ENCODE measurements around the gene GSPT1. TPM values are rescaled to one million over a fixed set of nuclear protein-coding genes. Genes with fewer than 3 reads are reported as not detected.
A peak's percentile ranks its signal among the peaks of the same experiment; 100 is the strongest.

The GSPT1 gene
- total and polyA plus RNA-seq, 2 donors (not counting 1 experiment from before 2014, with no cell fraction given), result 20.6 to 72.6 TPM

DNA sequence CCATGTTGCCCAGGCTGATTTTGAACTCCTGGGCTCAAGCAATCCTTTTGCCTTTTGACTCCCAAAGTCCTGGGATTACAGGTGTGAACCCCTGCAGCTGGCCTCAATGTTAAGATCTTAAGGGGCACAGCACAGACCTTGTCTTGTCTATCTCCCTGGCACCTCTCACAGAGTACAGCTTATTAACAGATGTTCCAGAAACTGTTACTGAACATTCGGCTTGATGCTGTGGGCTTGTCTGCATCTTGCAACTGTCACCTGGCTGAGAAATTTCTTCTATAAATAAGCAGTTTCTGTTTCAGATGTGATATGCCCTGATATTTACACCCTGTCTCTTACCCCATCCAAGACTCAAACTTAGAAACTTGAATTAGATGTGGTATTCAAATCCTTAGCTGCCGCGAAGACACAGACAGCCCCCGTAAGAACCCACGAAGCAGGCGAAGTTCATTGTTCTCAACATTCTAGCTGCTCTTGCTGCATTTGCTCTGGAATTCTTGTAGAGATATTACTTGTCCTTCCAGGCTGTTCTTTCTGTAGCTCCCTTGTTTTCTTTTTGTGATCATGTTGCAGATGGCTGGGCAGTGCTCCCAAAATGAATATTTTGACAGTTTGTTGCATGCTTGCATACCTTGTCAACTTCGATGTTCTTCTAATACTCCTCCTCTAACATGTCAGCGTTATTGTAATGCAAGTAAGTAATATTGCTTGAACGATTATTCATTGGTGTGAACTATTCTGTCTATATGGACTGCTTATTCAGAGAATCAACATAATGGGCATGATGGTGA, 49.2 kb upstream of the GSPT1 start, which contains the start of gene TNFRSF17:
Gene TNFRSF17, plus strand, starts transcription at position 450 of the 791 bp plus-strand sequence. Its CDS starts 115 bp downstream, at position 565.
- DNase-seq, result peak; percentile 58
- H3K27ac Mint-ChIP-seq, result peak within 1 kb of the TSS; percentile 97
- Histone ChIP-seq H3K27me3 (replicated peaks in 1 of 4; ENCODE audit: control extremely low read depth in 1 of 4, control insufficient read depth in 3 of 4, insufficient read depth in 4 of 4, low read length in 3 of 4) (no peaks in the 10 kb centered on the region), H3K4me2 (replicated peaks; ENCODE audit: low read depth, low read length, poor library complexity, severe bottlenecking) (peak within 1 kb of the TSS; percentile 68), H3K79me2 (ENCODE audit: control insufficient read depth, insufficient read depth, low read length) (peaks cover 55% of the 10 kb centered on the region), H4K20me1 (ENCODE audit: control insufficient read depth, insufficient read depth, low read length, poor library complexity, severe bottlenecking) (no peaks in the 10 kb centered on the region), H3K4me3 (ENCODE audit: control extremely low read depth in 1 of 5, extremely low read depth in 1 of 5, insufficient read depth in 1 of 5, low read depth in 2 of 5, low read length in 4 of 5) (peak within 1 kb of the TSS in 4 of 5 experiments; percentile 25 to 65 (median 51)), H3K9me3 (ENCODE audit: control extremely low read depth in 1 of 3, control insufficient read depth in 2 of 3, insufficient read depth in 1 of 3, low read length in 2 of 3) (no peaks in the 10 kb centered on the region), H3K4me1 (ENCODE audit: control insufficient read depth in 2 of 2, insufficient read depth in 2 of 2, low read length in 2 of 2) (peaks cover 51 to 83% of the 10 kb centered on the region in 2 donors), H3K9ac (ENCODE audit: low read length) (peak within 1 kb of the TSS; percentile 49), H2AFZ (ENCODE audit: insufficient read depth, low read depth, low read length, poor library complexity, severe bottlenecking) (peak within 1 kb of the TSS; percentile 77), H3K36me3 (replicated peaks in 1 of 2; ENCODE audit: control extremely low read depth in 1 of 2, control insufficient read depth in 1 of 2, extremely low read depth in 1 of 2, insufficient read depth in 2 of 2, low read length in 1 of 2) (peaks cover 0 to 16% of the 10 kb centered on the region in 2 experiments), H3K27ac (ENCODE audit: low read length in 2 of 2) (peak within 1 kb of the TSS; percentile 85 to 86)
- H3K9me3 Mint-ChIP-seq (ENCODE audit: insufficient read depth), result no peaks in the 10 kb centered on the region
- peak within 1 kb of the TSS; percentile 87 for H3K4me3 Mint-ChIP-seq
- TF ChIP-seq, protein P1, sequence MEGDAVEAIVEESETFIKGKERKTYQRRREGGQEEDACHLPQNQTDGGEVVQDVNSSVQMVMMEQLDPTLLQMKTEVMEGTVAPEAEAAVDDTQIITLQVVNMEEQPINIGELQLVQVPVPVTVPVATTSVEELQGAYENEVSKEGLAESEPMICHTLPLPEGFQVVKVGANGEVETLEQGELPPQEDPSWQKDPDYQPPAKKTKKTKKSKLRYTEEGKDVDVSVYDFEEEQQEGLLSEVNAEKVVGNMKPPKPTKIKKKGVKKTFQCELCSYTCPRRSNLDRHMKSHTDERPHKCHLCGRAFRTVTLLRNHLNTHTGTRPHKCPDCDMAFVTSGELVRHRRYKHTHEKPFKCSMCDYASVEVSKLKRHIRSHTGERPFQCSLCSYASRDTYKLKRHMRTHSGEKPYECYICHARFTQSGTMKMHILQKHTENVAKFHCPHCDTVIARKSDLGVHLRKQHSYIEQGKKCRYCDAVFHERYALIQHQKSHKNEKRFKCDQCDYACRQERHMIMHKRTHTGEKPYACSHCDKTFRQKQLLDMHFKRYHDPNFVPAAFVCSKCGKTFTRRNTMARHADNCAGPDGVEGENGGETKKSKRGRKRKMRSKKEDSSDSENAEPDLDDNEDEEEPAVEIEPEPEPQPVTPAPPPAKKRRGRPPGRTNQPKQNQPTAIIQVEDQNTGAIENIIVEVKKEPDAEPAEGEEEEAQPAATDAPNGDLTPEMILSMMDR (IDR thresholded peaks at IDR 0.05), result no peak
- TF ChIP-seq EZH2 (IDR thresholded peaks at IDR 0.05; ENCODE audit: borderline replicate concordance, insufficient read depth, low read depth, low read length, poor library complexity, severe bottlenecking), result no peak
- POLR2A ChIA-PET, result interaction anchor here (0.6 to 3.8 kb wide), 4 partner anchors 8 to 55 kb away, joined by 3 to 39 read pairs (median 5); partner anchors contain the start of gene SNX29
- H3K4me1 Mint-ChIP-seq, result peaks cover 60% of the 10 kb centered on the region
- intact Hi-C loops (cut with micrococcal nuclease), result loop anchor here (1.0 to 5.0 kb wide), 3 partner anchors 15 to 102 kb away; no protein-coding TSS in a partner anchor
- no peaks in the 10 kb centered on the region for H3K27me3 Mint-ChIP-seq
- peak; percentile 69 for ATAC-seq (ENCODE audit: low read depth)
- CTCF ChIA-PET, result interaction anchor here (0.5 to 5.0 kb wide), 8 partner anchors 13 to 644 kb away, joined by 3 to 44 read pairs (median 4); partner anchors contain the start of gene TXNDC11
- WGBS (ENCODE audit: insufficient coverage), result 0% methylated on average over 5 of the region's 9 CpGs

All from B cell (primary cell).